Stimulated activated CD8-positive, alpha-beta memory T cell treated with anti-CD3 and anti-CD28 coated beads, Interleukin-4, amount 100 ng/mL, for 48 hours (primary cell): ENCODE measurements around the gene ELOVL6.
"Not testable (repeated sequence)": the region's sequence is repeated elsewhere in the genome, so short reads cannot be mapped to it uniquely, and the experiment has no call there.

Source experiments
- DNase-seq: peaks from one replicate; pipeline ENCODE4 v3.0.0-alpha.2; 2020

Gene ELOVL6

DNA sequence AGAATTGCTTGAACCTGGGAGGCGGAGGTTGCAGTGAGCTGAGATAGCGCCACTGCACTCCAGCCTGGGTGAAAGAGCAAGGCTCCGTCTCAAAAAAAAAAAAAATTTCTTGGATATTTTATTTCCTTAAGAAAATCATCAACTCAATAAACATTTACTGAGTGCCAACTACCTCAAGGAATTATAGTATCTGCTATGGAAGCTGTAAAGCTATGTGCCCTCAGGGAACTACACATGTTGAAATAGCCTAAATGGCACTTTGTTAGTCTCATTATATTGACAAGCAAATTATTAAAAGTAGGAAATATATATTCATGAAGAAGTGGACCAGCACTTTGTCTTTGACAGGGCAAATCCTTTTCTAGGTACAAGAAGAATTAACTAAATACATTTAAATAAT lies 40.8 kb downstream of the ELOVL6 start:
- no peak for DNase-seq

GRCh38 chr4:110157166-110157565 lies 41.2 kb downstream of the ELOVL6 start:
- not testable (repeated sequence) for DNase-seq

- DNase-seq = no peak
Observed at GRCh38 chr4:110156442-110156841, 42.0 kb downstream of the ELOVL6 start.

DNA sequence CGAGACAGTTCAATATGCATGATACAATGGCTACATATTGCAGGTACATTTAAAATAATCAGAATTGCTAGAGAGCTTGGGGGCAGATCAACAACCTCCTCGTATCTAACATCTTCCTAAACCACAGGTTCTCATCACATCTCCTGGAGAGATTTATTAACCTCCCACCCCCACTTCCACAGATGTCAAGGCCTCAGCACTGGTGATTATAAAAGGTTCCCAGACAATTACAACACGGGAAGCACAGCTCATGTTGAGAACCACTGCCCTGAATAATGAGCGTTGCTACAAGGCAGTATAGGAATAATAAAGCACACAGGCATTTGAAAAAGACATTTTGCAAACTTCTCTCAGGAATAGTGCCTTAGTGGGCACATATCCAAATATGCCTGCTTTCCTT lies 42.8 kb downstream of the ELOVL6 start:
- no peak for DNase-seq

DNA sequence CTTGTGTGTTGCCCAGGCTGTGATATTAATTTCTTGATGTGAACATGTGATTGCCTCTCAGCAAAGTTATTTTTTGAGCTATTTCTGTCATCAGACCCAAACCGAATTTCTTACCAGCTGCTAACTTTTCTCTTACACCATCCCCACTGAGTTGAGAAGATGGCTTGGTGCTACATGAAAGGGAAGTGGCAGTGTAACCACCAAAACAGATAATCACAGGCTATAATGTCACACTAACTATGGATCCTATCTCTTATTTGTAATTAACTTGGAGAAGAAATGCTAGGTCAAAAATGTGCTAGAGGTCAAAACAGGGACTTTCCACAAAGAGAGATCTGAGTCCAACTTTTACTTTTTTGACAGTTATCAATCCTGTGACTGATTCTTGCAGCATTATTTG lies 43.8 kb downstream of the ELOVL6 start:
- no peak for DNase-seq

DNA sequence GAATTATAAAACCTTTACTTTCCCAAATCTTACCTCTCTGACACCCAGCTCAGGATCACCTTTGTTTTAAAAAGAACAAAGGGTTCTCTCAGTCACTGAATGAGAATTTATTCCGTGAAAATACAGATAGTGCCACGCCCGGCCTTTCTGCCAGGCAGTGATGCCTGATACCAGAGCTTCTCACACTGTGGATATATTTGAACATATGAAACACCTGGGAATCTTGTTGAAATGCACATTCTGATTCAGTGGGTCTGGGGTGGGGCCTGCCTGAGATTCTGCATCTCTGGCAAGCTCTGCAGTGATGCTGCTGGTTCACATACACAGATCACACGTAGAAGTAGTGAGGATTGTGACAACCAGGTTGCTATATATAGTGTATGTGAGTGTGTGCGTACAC lies 46.0 kb downstream of the ELOVL6 start:
- DNase-seq = no peak

- no peak for DNase-seq
Observed at GRCh38 chr4:110149089-110149488, 49.3 kb downstream of the ELOVL6 start.

GRCh38 chr4:110142461-110142860 lies 56.0 kb downstream of the ELOVL6 start:
- no peak for DNase-seq

- no peak for DNase-seq
Observed at GRCh38 chr4:110139815-110140214, 58.6 kb downstream of the ELOVL6 start.

GRCh38 chr4:110139111-110139510 lies 59.3 kb downstream of the ELOVL6 start:
- no peak for DNase-seq

- no peak for DNase-seq
Observed at GRCh38 chr4:110138551-110138950, 59.9 kb downstream of the ELOVL6 start.

DNA sequence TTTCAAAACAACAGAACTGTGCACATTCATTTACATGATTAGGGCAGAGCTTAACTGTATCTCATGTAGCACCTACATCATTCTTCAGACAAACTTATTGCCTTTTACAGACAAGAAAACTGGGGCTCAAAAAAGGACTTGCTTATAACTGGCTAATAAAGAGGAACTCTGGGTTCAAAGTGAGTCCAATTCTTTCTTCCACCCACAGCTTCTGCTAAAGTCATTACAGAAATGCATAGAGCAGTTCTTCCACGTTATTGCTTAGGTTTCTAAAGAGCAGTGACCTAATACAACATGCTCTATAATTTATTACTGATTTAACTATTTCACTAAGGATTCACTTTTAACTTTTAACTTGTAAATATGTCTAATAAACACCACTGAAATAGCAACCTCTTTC lies 60.6 kb downstream of the ELOVL6 start:
- DNase-seq = no peak

GRCh38 chr4:110135523-110135922 lies 62.9 kb downstream of the ELOVL6 start:
- DNase-seq = no peak

DNA sequence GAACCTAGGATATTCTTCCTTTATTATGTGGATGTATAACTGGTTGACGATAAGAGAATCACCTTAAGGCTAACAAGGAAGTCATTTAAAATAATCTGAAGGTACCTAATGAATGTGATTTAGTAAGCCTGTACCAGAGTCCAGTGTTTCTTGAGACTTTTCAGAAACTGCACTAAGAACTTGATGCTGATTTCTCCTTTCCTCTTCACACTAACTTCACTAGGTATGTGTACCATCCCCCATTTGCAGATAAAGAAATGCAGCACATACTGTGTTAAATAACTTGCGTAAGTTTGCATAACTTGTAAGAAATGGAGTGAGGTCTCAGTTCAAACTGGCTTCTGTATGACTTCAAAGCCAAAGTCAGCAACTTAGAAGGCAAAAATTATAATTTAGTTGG lies 63.3 kb downstream of the ELOVL6 start:
- DNase-seq = no peak

GRCh38 chr4:110134269-110134869 lies 64.0 kb downstream of the ELOVL6 start:
- no peak for DNase-seq

- no peak for DNase-seq
Observed at GRCh38 chr4:110132816-110133719, 65.3 kb downstream of the ELOVL6 start.

GRCh38 chr4:110131916-110132315 lies 66.5 kb downstream of the ELOVL6 start:
- no peak for DNase-seq

- DNase-seq = no peak
Observed at GRCh38 chr4:110130576-110131358, 67.6 kb downstream of the ELOVL6 start.

GRCh38 chr4:110129544-110129943 lies 68.9 kb downstream of the ELOVL6 start:
- no peak for DNase-seq

DNA sequence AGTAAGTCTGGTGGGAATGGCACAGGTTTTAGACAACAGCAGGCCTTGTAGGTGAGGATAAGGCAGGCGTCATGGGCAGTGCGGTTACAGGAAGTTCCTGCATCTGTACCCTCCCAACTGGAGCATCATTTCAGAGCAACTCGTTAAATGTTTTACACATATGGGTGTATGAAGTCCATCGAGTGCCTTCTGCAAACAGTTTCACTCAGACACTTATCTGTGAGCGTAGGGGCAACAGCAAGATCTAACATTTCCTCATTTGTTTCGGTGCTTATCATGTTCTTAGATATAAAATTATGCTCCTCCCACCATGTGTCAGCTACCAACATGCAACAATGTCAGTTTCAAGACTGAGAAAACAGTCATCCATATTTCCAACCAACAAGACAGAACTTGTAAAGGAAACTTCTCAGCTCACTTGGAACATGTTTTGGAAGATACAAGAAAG lies 69.9 kb downstream of the ELOVL6 start:
- no peak for DNase-seq

GRCh38 chr4:110128029-110128428 lies 70.4 kb downstream of the ELOVL6 start:
- DNase-seq = no peak

GRCh38 chr4:110124711-110125110 lies 73.7 kb downstream of the ELOVL6 start:
- no peak for DNase-seq

- DNase-seq = no peak
Observed at GRCh38 chr4:110122201-110122600, 76.2 kb downstream of the ELOVL6 start.

- no peak for DNase-seq
Observed at GRCh38 chr4:110120506-110120905, 77.9 kb downstream of the ELOVL6 start.
